ENCODE data around the gene CTCF.

Gene CTCF

GRCh38 chr16:67549240-67549639 is 13.1 kb upstream of the CTCF start:
- DNase-seq, result no peak

GRCh38 chr16:67549936-67550335 is 12.4 kb upstream of the CTCF start:
- no peak for DNase-seq

- no peak for DNase-seq
These were observed 11.2 kb upstream of the CTCF start for GRCh38 chr16:67551091-67551490.

GRCh38 chr16:67551972-67552371 is 10.4 kb upstream of the CTCF start:
- DNase-seq, result no peak

GRCh38 chr16:67552476-67552875 is 9.8 kb upstream of the CTCF start:
- DNase-seq, result no peak

- no peak for DNase-seq
These were observed 6.5 kb upstream of the CTCF start for GRCh38 chr16:67555795-67556212.

GRCh38 chr16:67558859-67559258 is 3.5 kb upstream of the CTCF start:
- no peak for DNase-seq

- no peak for DNase-seq
These were observed 1.4 kb upstream of the CTCF start for GRCh38 chr16:67560827-67561342.

- DNase-seq, result no peak
These were observed 864 bp upstream of the CTCF start for GRCh38 chr16:67561501-67561823.

- DNase-seq, result peak; percentile 88
These were observed 351 bp upstream of the CTCF start for GRCh38 chr16:67561824-67562525.

GRCh38 chr16:67562918-67563707 is 787 bp downstream of the CTCF start:
- DNase-seq, result no peak

GRCh38 chr16:67563708-67564468 is 1.6 kb downstream of the CTCF start:
- DNase-seq, result no peak

- DNase-seq, result no peak
These were observed 3.3 kb downstream of the CTCF start for GRCh38 chr16:67565470-67566100.

- DNase-seq, result no peak
These were observed 9.1 kb downstream of the CTCF start for GRCh38 chr16:67571464-67571863.

GRCh38 chr16:67571981-67572431 is 9.7 kb downstream of the CTCF start:
- no peak for DNase-seq

GRCh38 chr16:67579686-67580085 is 17.4 kb downstream of the CTCF start:
- no peak for DNase-seq

- DNase-seq, result no peak
These were observed 17.9 kb downstream of the CTCF start for GRCh38 chr16:67580202-67580601.

GRCh38 chr16:67593288-67593687 is 31.0 kb downstream of the CTCF start:
- no peak for DNase-seq

GRCh38 chr16:67593701-67594100 is 31.4 kb downstream of the CTCF start:
- no peak for DNase-seq

- no peak for DNase-seq
These were observed 32.1 kb downstream of the CTCF start for GRCh38 chr16:67594256-67594915.

- no peak for DNase-seq
These were observed 32.6 kb downstream of the CTCF start for GRCh38 chr16:67594956-67595355.

GRCh38 chr16:67598527-67598926 is 36.2 kb downstream of the CTCF start:
- DNase-seq, result no peak

Measured in NCI-H2029 (cell line).